HCT116 (cell line): ENCODE measurements around the gene HARS1. TPM values are rescaled to one million over a fixed set of nuclear protein-coding genes. Genes with fewer than 3 reads are reported as not detected.

ENCODE experiments used
- ATAC-seq: fragments of 200-7000 bp; cut with Tn5 transposase; 2 replicates; pipeline ENCODE4 v1.9.1; 2020; ENCODE audit warnings: mild to moderate bottlenecking, moderate library complexity
- BruUV-seq: library from RNA; stranded (reverse); fragments of 400-500 nt; replicated peaks from 2 replicates; lab custom pipeline; 2021; lab: Mats Ljungman, UMichigan
- CTCF ChIA-PET: fragments of 300-600 bp; sonication (Branson Sonifier 250); formaldehyde crosslinking; loops from one replicate; lab custom pipeline; 2021; ENCODE audit warnings: antibody characterized with exemption; lab: Charles Lee
- POLR2A ChIA-PET: fragments of 300-600, 350-600 bp; sonication (Branson Sonifier 250); formaldehyde crosslinking; loops from one replicate; lab custom pipeline; 2021; ENCODE audit warnings: antibody characterized with exemption; lab: Charles Lee
- RAD21 ChIA-PET, 2 experiments: fragments of 300-600 bp; sonication (Branson Sonifier 250); formaldehyde crosslinking; loops; one replicate each; lab custom pipeline; 2023; ENCODE audit warnings: low total read pairs in 2 of 2; ENCODE audit not compliant: uncharacterized antibody in 2 of 2, unreplicated experiment in 2 of 2, low non-redundant PET in 1 of 2; lab: Charles Lee
- DNase-seq: peaks from one replicate; pipeline ENCODE4 v3.0.0-alpha.2; 2010; ENCODE audit warnings: low read depth, low spot score
- H2AFZ ChIP-seq: fragments of 200-600 bp; shearing (Covaris generic), sonication (generic); 2 replicates; pipeline ENCODE4 v1.6.1; 2017; ENCODE audit warnings: low read depth, mixed run types, mixed read lengths, antibody characterized with exemption, low read length; ENCODE audit not compliant: poor library complexity, severe bottlenecking
- H3K27ac ChIP-seq: 2 replicates; pipeline ENCODE4 v1.5.1; 2012; ENCODE audit warnings: low read depth, low read length
- H3K27me3 ChIP-seq: fragments of 200-600 bp; sonication (generic); 2 replicates; pipeline ENCODE4 v1.6.1; 2016; ENCODE audit warnings: mixed run types, low read length, mixed read lengths; ENCODE audit not compliant: insufficient read depth
- H3K36me3 ChIP-seq, 2 experiments: fragments of 200-500 bp in 1 of 2; fragments of 200-600 bp in 1 of 2; sonication (Bioruptor generic) in 1 of 2; sonication (generic) in 1 of 2; 2 replicates each; pipeline versions ENCODE4 v1.5.1 to v1.6.1; 2014 to 2016; ENCODE audit warnings: low read length in 2 of 2, inconsistent platforms in 1 of 2, mixed read lengths in 1 of 2, mixed run types in 1 of 2; ENCODE audit not compliant: insufficient read depth in 2 of 2, control insufficient read depth in 1 of 2
- H3K4me1 ChIP-seq, 2 experiments: fragments of 200-600 bp in 1 of 2; sonication (generic) in 1 of 2; 2 replicates each; pipeline versions ENCODE4 v1.5.1 to v1.6.1; 2012 to 2017; ENCODE audit warnings: low read length in 2 of 2, inconsistent platforms in 1 of 2, mild to moderate bottlenecking in 1 of 2, mixed read lengths in 1 of 2, mixed run types in 1 of 2, moderate library complexity in 1 of 2; ENCODE audit not compliant: insufficient read depth in 2 of 2, control insufficient read depth in 1 of 2
- H3K4me2 ChIP-seq: fragments of 200-600 bp; sonication (generic); 2 replicates; pipeline ENCODE4 v1.6.1; 2017; ENCODE audit warnings: mixed run types, low read length, mixed read lengths
- H3K4me3 ChIP-seq, 2 experiments: fragments of 200-600 bp in 1 of 2; sonication (generic) in 1 of 2; replicated peaks in 1 of 2; 2 replicates each; pipeline ENCODE4 v1.5.1; 2011 to 2016; ENCODE audit warnings: low read length in 2 of 2, control low read depth in 1 of 2, low read depth in 1 of 2, mild to moderate bottlenecking in 1 of 2, mixed read lengths in 1 of 2, mixed run types in 1 of 2
- H3K79me2 ChIP-seq: fragments of 200-600 bp; sonication (generic); 2 replicates; pipeline ENCODE4 v1.6.1; 2017; ENCODE audit warnings: mild to moderate bottlenecking, mixed run types, low read length, moderate library complexity, mixed read lengths; ENCODE audit not compliant: insufficient read depth
- H3K9ac ChIP-seq: fragments of 200-600 bp; sonication (generic); 2 replicates; pipeline ENCODE4 v1.6.1; 2016; ENCODE audit warnings: low read length, mixed read lengths
- H3K9me2 ChIP-seq: fragments of 200-600 bp; sonication (generic), shearing (Covaris generic); 2 replicates; pipeline ENCODE4 v1.6.1; 2017; ENCODE audit warnings: mixed run types, mild to moderate bottlenecking, moderate library complexity; ENCODE audit not compliant: insufficient read depth
- H3K9me3 ChIP-seq, 2 experiments: fragments of 200-500 bp in 1 of 2; fragments of 200-600 bp in 1 of 2; sonication (Bioruptor generic) in 1 of 2; sonication (generic) in 1 of 2; 2 replicates each; pipeline ENCODE4 v1.6.1; 2014 to 2017; ENCODE audit warnings: low read length in 2 of 2, mixed read lengths in 2 of 2, inconsistent platforms in 1 of 2, low read depth in 1 of 2, mild to moderate bottlenecking in 1 of 2, mixed run types in 1 of 2, moderate library complexity in 1 of 2; ENCODE audit not compliant: control insufficient read depth in 1 of 2, insufficient read depth in 1 of 2
- H4K20me1 ChIP-seq: fragments of 200-600 bp; sonication (generic), shearing (Covaris generic); 2 replicates; pipeline ENCODE4 v1.6.1; 2017; ENCODE audit warnings: mixed run types, mild to moderate bottlenecking, moderate library complexity; ENCODE audit not compliant: insufficient read depth
- CEBPB ChIP-seq: IDR thresholded peaks from 2 replicates; pipeline ENCODE4 v1.6.1; 2012; ENCODE audit warnings: low read depth
- EGR1 ChIP-seq: IDR thresholded peaks from 2 replicates; pipeline ENCODE4 v1.6.1; 2012; ENCODE audit warnings: low read depth
- ELF1 ChIP-seq: IDR thresholded peaks from 2 replicates; pipeline ENCODE4 v1.6.1; 2012; ENCODE audit warnings: low read depth, borderline replicate concordance
- EZH2 ChIP-seq: fragments of 200-600 bp; sonication (generic); IDR thresholded peaks from 2 replicates; pipeline ENCODE4 v1.6.1; 2017; ENCODE audit warnings: antibody characterized with exemption, mixed run types
- EZH2phosphoT487 ChIP-seq: fragments of 200-600 bp; IDR thresholded peaks from 2 replicates; pipeline ENCODE4 v1.6.1; 2018; ENCODE audit warnings: antibody characterized with exemption, borderline replicate concordance
- FOSL1 ChIP-seq: IDR thresholded peaks from 2 replicates; pipeline ENCODE4 v1.6.1; 2012; ENCODE audit warnings: low read depth
- POLR2AphosphoS5 ChIP-seq: IDR thresholded peaks from 2 replicates; pipeline ENCODE4 v1.6.1; 2011; ENCODE audit warnings: mild to moderate bottlenecking, low read depth, low read length, moderate library complexity
- SP1 ChIP-seq: IDR thresholded peaks from 2 replicates; pipeline ENCODE4 v1.6.1; 2012; ENCODE audit warnings: low read depth
- YY1 ChIP-seq: IDR thresholded peaks from 2 replicates; pipeline ENCODE4 v1.6.1; 2011; ENCODE audit warnings: low read length, low read depth, moderate library complexity, mild to moderate bottlenecking; ENCODE audit not compliant: insufficient replicate concordance; ENCODE audit errors: extremely low read depth
- intact Hi-C: fragments of 100-400 bp; cut with micrococcal nuclease; formaldehyde crosslinking; loops from 2 replicates; pipeline ENCODE4 v1.10.0; 2022
- total RNA-seq: library from RNA; stranded (reverse); gene quantifications from one replicate; pipeline ENCODE4 v1.2.1, GENCODE V29; 2021; ENCODE audit not compliant: unreplicated experiment
- TF ChIP-seq, protein P1 (sequence below): IDR thresholded peaks from 2 replicates; pipeline ENCODE4 v1.6.1; 2012

Gene HARS1
- total RNA-seq, 1 experiment from 2014 or later = 91.1 TPM

DNA sequence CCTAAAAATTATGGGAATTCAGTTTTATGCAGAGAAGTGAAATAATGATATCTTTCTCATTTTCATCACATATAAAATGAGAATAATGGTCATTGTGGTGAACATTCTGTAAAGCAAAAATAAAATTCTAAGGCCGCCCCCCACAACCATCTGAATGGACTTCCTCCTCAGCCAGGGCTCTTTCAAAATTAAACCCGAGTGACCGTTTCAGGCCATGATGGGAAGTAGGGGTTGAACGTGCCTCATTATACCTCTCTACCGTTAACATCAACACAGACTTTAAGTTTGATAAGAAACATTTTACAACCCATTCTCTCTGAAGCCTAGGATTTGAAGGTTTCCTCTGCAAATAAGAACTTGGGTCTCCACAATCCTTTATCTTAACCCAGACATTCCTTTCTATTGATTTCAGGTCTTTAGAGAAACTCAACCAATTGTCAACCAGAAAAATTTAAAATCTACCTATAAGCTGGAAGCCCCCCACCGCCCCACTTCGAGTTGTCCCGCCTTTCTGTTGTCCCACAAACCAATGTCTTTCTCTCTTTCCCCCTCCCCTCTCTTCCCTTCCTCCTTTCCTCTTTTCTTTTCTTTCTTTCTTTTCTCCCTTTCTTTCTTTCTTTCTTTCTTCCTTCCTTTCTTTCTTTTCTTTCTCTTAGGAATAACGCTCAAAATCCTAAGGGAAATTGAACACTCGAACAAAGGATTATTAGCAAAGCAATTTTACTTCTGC lies 53.6 kb downstream of the HARS1 start:
- H3K9me2 ChIP-seq = no peaks in the 10 kb centered on the region
- intact Hi-C loops = loop anchor here (5.0 kb wide), 4 partner anchors 60 to 280 kb away; partner anchors contain the start of genes APBB3 and SLC35A4
- TF ChIP-seq SP1 (no peak), YY1 (no peak), POLR2AphosphoS5 (no peak), CEBPB (no peak), FOSL1 (no peak), EZH2 (no peak), ELF1 (no peak), EZH2phosphoT487 (no peak), EGR1 (no peak)
- TF ChIP-seq, protein P1, sequence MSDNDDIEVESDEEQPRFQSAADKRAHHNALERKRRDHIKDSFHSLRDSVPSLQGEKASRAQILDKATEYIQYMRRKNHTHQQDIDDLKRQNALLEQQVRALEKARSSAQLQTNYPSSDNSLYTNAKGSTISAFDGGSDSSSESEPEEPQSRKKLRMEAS = no peak
- DNase-seq (no peak), ATAC-seq (no peak)
- no TSS peak for BruUV-seq
- CTCF ChIA-PET = interaction anchor here (1.5 kb wide), 1 partner anchor 278 kb away, joined by 6 read pairs; no protein-coding TSS in a partner anchor
- H4K20me1 ChIP-seq = no peaks in the 10 kb centered on the region
- peaks cover 8% of the 10 kb centered on the region for H3K79me2 ChIP-seq
- H3K9ac ChIP-seq = no peak overlapping the region
- H3K27me3 ChIP-seq = no peaks in the 10 kb centered on the region
- RAD21 ChIA-PET = no interaction called here
- peaks cover 0 to 4% of the 10 kb centered on the region in 2 experiments; a peak in 1 of 4 replicates for H3K36me3 ChIP-seq
- no peak overlapping the region for H2AFZ ChIP-seq
- H3K4me1 ChIP-seq = peaks cover 4 to 16% of the 10 kb centered on the region in 2 experiments; a peak in 3 of 4 replicates
- POLR2A ChIA-PET = no interaction called here
- no peak overlapping the region for H3K4me2 ChIP-seq
- H3K4me3 ChIP-seq = no peak overlapping the region
- H3K9me3 ChIP-seq = no peaks in the 10 kb centered on the region
- no peak overlapping the region for H3K27ac ChIP-seq
